Pancreas (tissue), 10 donors: ENCODE results near the gene PAPSS2. TPM values are rescaled to one million over a fixed set of nuclear protein-coding genes. Genes with fewer than 3 reads are reported as not detected.

ENCODE experiments used
- ATAC-seq, 4 donors: fragments of 200-7000 bp; cut with Tn5 transposase; one replicate each; pipeline versions ENCODE4 v1.8.0 to v1.9.1; 2020; ENCODE audit warnings: mild to moderate bottlenecking in 4 of 4, moderate library complexity in 4 of 4
- DNase-seq, 6 donors: peaks; one replicate each; pipeline ENCODE4 v3.0.0-alpha.2; 2020
- FAIRE-seq: peaks from 2 replicates; lab custom pipeline; 2012; peaks lifted over from hg19 to GRCh38; lab: Jason Lieb, UNC
- H3K27ac ChIP-seq, 4 donors: fragments of 200-600 bp; sonication (generic); 1 replicate in 3 of 4; 2 replicates in 1 of 4; pipeline versions ENCODE4 v1.5.0 to v1.8.0; 2020
- H3K27me3 ChIP-seq, 4 donors: fragments of 200-600 bp; one replicate each; pipeline ENCODE4 v1.8.0; 2021
- H3K36me3 ChIP-seq, 3 donors: fragments of 200-600 bp; sonication (generic) in 1 of 3; one replicate each; pipeline versions ENCODE4 v1.5.0 to v1.8.0; 2020 to 2021
- H3K4me1 ChIP-seq, 3 donors: fragments of 200-600 bp; one replicate each; pipeline ENCODE4 v1.8.0; 2021
- H3K4me3 ChIP-seq, 4 donors: fragments of 200-600 bp; sonication (generic) in 2 of 4; one replicate each; pipeline versions ENCODE4 v1.5.0 to v1.8.0; 2020 to 2021
- H3K9me3 ChIP-seq, 4 donors: fragments of 200-600 bp; one replicate each; pipeline ENCODE4 v1.8.0; 2021
- CTCF ChIP-seq, 4 donors: fragments of 200-600 bp; sonication (generic) in 3 of 4; IDR thresholded peaks; one replicate each; pipeline versions ENCODE4 v1.5.0 to v1.8.0; 2021; ENCODE audit warnings: antibody characterized with exemption in 4 of 4
- WGBS, 2 donors: extraction: QIAGEN DNeasy Blood & Tissue Kit; methylation state at CpG; one replicate each; pipeline ENCODE4 v1.1.7; 2013; 5-methylcytosine and 5-hydroxymethylcytosine counted together
- intact Hi-C, 3 donors: fragments of 100-400 bp; cut with DNase I; formaldehyde crosslinking; loops; one replicate each; pipeline versions ENCODE4 v1.11.1 to v1.14.2; 2022
- polyA plus RNA-seq, 2 donors: library from polyadenylated mRNA; stranded (reverse); fragments of 200-250 nt; gene quantifications; one replicate each; pipeline ENCODE4 v1.2.3, GENCODE V29; 2013
- total RNA-seq, 6 donors: library from RNA; stranded (reverse); fragmentation: NEBNext Ultra II Directional in 4 of 6; extraction: Animal tissue kit (Norgen Biotek cat#: 25700) in 4 of 6; gene quantifications; one replicate each; pipeline versions ENCODE4 v1.2.1 to v1.2.4, GENCODE V29; 2021 to 2023
- donor health status: healthy with polysubstance abuse.
- donor health status: DM: no; HTN: no; CAD: no; lungs with moderate emphysema.
- donor health status: DM: no; HTN: no; CAD: no.
- donor health status: control.
- donor health status: control.
- donor health status: Bipolar disorder and iron deficiency.
- donor health status: DM: yes; HTN: yes; CAD: no.
- donor health status: DM: no; HTN: no; CAD: no.
- donor health status: DM: no; HTN: no; CAD: no.
- donor health status: DM: yes; HTN: yes; CAD: no.

The PAPSS2 gene
- total and polyA plus RNA-seq, 8 donors, result 10.0 to 54.7 (median 39.9) TPM

GRCh38 chr10:87691506-87692070 lies 31.9 kb downstream of the PAPSS2 start:
- no peak for FAIRE-seq
- peak in 3 of 4 donors; percentile 26 to 62 (median 48) for ATAC-seq

GRCh38 chr10:87692956-87693484 lies 33.3 kb downstream of the PAPSS2 start:
- FAIRE-seq, result no peak
- 83 to 89% methylated on average over 3 of the region's 3 CpGs for WGBS, 2 donors
- intact Hi-C loops, result no loop called here
- H3K4me1 ChIP-seq, result no peaks in the 10 kb centered on the region
- no peak for TF ChIP-seq CTCF (IDR thresholded peaks at IDR 0.05)
- H3K36me3 ChIP-seq, result no peaks in the 10 kb centered on the region
- no peak for DNase-seq
- no peaks in the 10 kb centered on the region for H3K27me3 ChIP-seq
- no peak for ATAC-seq
- no peak overlapping the region for H3K4me3 ChIP-seq
- H3K9me3 ChIP-seq, result no peaks in the 10 kb centered on the region
- H3K27ac ChIP-seq, result no peak overlapping the region

More at GRCh38 chr10:87691506-87692070, 31.9 kb downstream of the PAPSS2 start:
- WGBS, 2 donors, result 86 to 87% methylated on average over 3 of the region's 3 CpGs
- Histone ChIP-seq H3K36me3 (no peaks in the 10 kb centered on the region), H3K27me3 (no peaks in the 10 kb centered on the region), H3K4me1 (peaks cover 0 to 2% (median 1%) of the 10 kb centered on the region in 3 donors), H3K9me3 (no peaks in the 10 kb centered on the region), H3K4me3 (no peak overlapping the region), H3K27ac (no peak overlapping the region)
- TF ChIP-seq CTCF (IDR thresholded peaks at IDR 0.05), result no peak
- no peak for DNase-seq
- intact Hi-C loops, result no loop called here

DNA sequence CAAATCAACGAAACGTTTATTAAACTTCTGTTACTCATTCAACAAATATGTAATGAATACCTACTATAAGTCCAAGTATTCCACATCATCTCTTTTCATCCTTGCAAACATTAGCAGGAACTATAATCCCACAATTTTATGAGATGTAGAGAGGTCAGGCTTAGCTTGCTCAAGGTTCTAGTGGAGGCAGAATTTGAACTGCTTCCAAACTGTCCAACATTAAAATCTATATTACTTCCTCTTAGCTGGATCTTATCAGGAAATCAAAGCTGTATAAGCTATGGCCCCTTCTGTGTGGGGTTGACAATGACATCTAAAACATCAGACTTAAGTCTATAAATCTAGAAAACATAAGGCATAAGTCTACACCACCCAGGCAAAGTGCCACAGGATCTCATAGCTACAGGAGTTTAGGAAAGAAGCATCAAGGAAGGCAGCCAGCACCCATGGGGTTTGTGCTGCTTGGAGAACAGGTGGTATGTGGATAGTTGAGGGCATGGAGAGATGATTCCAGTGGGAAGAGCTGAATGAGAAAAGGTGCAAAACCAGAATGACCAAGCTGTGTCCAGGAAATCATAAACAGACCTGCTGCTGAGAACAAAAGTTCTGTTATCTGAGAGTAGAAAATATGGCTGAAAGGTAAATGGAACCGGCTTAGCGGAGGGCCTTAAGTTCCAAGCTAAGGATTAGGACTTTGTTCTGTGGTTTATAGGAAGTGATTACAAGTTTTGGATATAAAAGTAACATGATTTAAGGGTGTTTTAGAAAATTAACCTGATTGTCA lies 34.5 kb downstream of the PAPSS2 start:
- WGBS, 2 donors, result 69 to 71% methylated on average over 4 of the region's 4 CpGs
- peak overlapping the region in 1 of 4 donors; percentile 0 for H3K27ac ChIP-seq
- no peaks in the 10 kb centered on the region for H3K9me3 ChIP-seq
- TF ChIP-seq CTCF (IDR thresholded peaks at IDR 0.05), result no peak
- no peak for FAIRE-seq
- no peaks in the 10 kb centered on the region for H3K36me3 ChIP-seq
- H3K4me1 ChIP-seq, result no peaks in the 10 kb centered on the region
- H3K4me3 ChIP-seq, result no peak overlapping the region
- intact Hi-C loops, result no loop called here
- ATAC-seq, result peak in 2 of 4 donors; percentile 36 to 48
- no peaks in the 10 kb centered on the region for H3K27me3 ChIP-seq
- DNase-seq, result no peak

GRCh38 chr10:87695074-87695473 lies 35.4 kb downstream of the PAPSS2 start:
- WGBS, 2 donors, result 86 to 91% methylated on average over 3 of the region's 3 CpGs
- DNase-seq, result no peak

More at GRCh38 chr10:87695074-87695473, 35.4 kb downstream of the PAPSS2 start:
- Histone ChIP-seq H3K36me3 (no peaks in the 10 kb centered on the region), H3K4me3 (no peak overlapping the region), H3K9me3 (no peaks in the 10 kb centered on the region), H3K27ac (no peak overlapping the region), H3K27me3 (no peaks in the 10 kb centered on the region), H3K4me1 (no peaks in the 10 kb centered on the region)
- ATAC-seq (no peak), FAIRE-seq (no peak)
- TF ChIP-seq CTCF (IDR thresholded peaks at IDR 0.05), result no peak
- intact Hi-C loops, result no loop called here
